Measurements from ENCODE around the gene WDR38.

WDR38 gene

DNA sequence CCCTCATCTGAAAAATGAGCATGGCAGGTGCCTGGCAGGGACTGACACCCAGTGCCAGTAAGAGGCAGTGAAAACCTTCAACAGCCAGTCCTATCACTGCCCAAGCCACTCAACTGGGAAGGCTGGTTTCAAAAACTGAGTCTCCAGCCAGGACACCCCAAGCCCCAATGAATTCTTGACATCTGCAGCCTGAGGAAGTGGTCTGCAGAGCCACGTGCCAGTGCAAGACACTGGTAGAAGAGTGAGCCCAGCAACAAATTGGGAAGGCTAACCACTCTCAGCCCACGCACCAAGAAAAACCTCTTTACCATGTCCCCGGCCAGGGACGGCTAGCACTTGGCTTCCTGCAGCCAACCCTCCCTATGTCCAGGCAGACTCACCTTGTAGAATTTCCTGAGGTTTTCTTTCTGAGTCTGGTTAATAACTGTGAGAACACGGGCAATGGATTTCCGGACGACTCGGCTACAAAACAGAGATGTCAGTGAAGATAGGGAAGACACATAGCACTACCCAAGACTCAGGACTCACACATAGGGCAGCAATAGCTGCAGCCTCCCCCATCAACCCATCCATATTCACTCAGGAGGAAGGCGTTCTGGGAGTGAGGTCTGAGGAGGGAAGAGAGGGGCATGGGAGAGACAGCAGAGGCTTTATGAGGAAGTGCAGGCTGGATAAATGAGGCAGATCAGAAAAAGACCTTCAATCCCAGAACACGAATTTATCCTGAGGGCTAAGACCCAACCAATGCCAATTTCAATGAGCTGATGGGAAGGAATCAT is 6.7 kb downstream of the WDR38 start:
- no peak for DNase-seq

DNA sequence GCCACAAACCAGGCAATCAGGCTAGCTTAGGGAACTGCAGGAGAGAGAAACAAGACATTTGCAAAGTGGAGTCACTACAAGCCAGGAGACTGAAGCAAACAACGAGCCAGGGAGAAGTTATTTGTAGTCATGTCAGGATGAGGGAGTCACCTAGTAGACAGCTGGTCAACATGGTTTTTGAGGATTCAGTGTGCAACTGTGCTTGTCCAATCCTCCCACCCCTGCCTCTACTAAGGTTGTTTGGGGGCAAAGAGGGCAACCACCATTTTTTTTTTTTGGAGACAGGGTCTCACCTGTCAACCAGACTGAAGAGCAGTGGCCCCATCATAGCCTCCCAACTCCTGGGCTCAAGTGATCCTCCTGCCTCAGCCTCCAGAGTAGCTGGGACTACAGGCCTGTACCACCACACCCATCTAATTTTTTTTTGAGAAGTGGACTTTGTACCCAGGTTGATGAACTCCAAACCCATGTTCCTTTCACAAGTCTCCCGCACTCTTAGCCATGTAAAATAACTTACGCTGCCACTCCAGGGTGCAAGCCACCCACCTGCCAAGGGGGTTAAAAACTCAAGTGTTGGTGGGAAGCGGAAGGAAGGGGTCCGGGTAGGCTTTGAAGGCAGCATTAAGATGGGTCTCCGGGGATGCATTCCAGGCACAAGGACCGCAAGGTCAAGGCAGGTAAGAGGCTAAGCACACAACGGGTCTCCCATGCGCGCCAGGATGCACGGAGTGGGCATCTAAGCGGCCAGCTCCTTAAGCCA is 7.5 kb downstream of the WDR38 start:
- no peak for DNase-seq

DNA sequence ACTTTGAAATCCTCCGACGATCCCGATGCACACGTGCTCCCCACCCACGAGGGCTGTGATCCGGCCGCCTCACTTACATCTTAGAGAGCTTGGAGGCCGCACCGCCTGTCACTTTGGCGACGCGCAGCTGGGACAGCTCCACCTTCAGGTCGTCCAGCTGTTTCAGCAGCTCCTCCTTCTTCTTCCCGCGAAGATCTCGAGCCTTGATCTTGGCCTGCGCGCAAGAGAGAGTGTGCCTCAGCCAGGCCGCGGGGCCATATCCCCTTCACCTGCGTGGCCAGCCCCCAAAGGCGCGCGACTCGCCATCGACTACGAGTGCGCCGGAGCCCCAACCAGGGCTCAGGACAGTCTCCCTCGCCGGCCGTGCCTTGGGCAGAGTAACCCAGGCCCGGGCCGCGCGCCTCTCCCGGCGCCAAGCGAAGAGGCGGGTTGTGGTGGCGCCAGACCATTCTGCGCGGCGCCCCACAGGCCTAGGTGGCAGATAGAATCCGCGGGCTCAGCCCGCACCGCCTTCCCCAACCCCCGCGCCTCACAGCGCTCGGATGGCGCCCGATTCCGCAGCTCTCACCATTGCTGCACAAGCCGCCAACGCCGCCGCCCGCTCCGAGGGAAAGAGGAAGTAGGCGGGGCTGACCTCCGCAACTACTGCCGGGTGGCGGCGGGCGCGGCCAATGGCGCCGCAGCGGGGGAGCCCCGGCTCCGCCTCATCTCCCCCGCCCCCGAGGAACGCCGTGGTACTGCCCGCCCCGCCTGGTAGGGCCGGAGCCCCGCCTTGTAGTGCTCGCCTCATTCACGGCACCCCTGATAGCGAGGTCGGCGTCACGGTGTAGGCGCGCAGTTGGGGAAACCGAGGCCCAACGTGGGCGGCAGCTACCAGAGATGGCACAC is 8.3 kb downstream of the WDR38 start, which contains the start of the genes ARPC5L and RPL35:
Gene ARPC5L (plus strand): TSS at position 789 of the 888 bp plus-strand sequence. CDS start 7,161 bp downstream, outside the sequence.
Gene RPL35 (minus strand): TSS at position 616 of the 888 bp plus-strand sequence. CDS start 45 bp downstream, at position 571.
- DNase-seq, result peak; percentile 85 to 91

DNA sequence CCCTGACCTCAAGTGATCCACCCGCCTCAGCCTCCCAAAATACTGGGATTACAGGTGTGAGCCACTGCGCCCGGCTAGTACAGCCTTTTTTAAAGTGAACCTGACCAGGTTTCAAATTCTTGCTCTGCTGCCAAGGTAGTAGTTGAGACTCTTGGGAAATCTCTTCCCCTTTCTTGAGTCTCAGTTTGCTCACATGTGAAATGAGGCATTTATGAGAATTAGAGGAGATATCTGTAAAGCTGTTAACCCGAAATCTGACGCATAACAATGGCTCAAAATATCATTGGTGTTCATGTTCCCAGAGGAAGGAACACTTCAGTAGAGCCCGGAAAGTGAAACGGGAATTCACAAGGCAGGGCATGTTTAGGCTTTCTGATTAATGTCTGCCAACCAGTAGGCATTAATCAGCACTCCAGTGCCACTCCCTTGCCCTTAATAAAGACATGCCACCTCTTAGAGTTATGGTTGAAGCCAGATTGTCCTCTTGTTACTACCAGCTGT is 10.2 kb downstream of the WDR38 start:
- no peak for DNase-seq

DNA sequence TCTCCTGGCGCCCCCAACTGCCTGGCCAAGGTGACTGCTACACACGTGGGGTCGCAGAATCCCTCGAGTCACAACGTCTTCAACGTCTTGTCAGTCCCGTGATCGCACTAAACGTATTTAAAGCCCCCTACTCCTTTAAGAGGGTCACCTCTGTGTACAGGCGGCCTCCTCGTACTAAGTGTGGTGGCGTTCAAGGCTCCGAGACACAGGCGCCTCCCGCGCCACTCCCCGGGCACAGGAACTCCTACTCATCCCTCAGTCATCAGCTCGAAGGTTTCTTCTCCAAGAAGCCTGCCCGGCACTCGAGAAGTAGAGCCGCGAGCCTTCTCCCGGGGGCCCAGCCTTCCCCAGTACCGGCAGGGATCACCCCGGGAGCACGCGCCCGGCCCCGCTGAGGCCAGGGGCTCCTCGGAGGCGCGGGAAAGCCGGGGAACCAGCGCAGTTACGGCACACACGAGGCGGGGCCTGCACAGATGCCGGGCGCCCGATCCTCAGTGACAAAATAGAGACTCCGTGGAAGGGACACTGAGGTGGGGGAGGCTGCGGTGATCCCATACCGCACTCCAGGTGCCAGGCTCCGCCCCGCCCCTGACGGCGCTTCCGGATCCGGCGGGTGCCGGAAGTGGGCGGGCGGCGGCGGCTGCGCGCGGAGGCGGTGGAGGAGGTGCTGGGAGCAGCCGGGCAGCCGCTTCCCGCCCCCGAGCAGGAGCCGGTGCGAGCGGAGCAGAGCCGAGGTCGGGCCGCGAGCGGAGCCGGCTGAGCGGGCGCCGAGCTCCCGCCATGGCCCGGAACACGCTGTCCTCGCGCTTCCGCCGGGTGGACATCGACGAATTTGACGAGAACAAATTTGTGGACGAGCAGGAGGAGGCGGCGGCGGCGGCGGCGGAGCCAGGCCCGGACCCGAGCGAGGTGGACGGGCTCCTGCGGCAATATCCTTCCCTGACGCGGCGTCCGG is 15.5 kb downstream of the WDR38 start:
- DNase-seq, result peak; percentile 76 to 86

DNA sequence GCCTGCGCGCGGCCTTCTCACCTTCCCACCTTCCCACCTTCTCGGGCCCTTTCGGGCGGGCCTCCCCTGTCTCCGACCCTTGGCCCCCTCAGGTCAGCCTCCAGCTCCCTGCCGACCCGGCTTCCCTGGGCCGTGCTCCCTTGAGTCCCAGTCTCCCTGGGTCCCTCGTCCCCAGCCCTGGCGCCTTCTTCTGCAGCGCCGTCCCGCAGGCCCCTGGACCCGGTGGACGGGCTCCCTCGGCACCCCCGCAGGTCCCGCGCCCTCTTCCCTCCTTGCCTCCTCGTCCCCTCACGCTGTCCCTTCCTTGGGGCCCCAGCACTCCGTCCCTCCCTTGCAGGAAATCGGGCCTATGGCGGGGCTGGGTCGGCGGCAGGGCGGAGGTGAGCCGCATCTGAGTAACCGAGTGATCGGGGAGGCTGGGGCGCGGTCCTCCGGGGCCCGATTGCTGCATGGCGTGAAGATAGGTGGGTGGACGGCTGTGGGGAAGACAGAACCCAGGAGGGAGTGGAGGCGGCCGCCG is 16.3 kb downstream of the WDR38 start:
- DNase-seq, result no peak

DNA sequence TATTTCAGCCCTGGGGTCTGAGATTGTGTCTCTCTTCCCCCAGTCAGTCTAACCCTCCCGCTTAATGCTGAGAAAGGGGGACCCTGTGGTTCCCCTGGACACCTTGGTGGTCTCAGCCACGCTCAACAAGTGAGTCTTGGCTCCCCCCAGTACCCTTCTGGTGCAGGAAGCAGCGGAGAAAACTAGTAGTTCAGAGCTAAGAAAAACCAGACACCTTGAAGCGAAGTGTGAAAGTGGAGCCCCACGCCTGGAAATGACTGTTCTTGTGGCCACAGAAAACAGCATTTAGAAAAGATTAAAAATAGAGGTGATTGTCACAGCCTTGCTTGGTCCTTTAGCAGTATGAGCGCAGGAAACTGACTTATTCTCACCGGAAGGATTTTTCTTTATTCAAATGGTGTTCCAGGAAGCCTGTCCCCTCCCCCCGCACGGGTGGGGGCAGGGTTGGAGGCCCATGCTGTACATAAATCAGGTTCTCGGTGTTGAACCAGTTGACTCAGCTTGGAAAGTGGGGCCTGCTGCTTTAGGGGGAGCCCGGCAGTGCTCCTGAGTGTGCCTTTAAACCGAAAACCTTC is 16.8 kb downstream of the WDR38 start:
- DNase-seq, result peak in 1 of 2 experiments; percentile 41

DNA sequence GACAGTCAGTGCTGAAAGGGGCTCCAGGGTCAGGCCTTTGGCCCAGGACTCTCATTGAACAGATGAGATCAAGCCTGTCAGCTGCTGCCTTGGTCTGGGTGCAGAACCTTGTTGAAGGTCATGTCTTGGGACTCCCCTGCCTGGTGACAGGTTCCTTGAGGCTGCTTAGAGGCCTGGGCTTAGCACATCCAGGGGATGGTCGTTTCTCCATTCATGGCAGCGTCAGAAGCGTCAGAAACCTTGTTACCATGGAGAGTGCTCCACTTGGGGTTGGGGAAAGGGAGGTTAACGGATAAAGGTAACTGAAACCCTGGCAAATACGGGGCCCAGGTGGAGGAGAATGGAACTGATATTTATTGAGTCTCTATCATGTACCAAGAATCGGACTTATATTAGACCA is 17.5 kb downstream of the WDR38 start:
- no peak for DNase-seq

DNA sequence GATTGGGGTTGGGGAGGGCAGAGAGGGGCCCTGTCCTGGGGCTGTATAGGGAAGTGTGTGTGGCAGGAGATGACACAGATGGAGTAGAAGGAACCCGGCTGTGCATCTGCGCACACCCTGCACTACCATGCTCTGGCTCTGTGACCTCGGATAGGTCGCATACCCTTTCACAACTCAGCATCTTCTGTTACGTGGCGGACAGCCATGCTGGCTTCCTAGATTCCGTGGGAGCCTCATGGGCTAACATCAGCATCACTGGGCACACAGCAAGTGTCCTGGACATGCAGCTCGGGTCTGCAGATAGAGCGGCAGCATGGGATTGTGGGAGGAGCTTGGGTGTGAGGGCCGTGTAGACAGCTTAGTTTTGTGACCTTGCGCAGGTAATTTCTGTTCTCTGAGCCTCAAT is 17.9 kb downstream of the WDR38 start:
- DNase-seq, result no peak

DNA sequence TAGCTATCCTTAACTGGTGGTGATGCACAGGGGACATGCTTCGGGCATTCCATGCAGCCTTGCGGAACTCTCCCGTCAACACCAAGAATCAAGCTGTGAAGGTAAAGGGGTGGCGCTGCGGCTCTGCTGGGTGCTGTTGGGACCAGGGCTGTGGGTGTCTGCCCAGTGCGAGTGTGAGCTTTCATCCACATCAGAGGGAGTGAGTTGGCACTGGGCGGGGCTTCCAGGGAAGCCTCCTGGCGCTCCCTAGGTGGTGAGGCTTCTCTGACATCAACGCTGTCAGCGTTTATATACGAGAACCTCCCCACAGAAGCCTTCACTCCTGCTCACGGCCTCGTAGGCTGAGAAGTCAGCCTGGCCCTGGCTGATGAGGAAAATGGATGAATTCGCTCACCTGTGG is 20.4 kb downstream of the WDR38 start:
- no peak for DNase-seq

DNA sequence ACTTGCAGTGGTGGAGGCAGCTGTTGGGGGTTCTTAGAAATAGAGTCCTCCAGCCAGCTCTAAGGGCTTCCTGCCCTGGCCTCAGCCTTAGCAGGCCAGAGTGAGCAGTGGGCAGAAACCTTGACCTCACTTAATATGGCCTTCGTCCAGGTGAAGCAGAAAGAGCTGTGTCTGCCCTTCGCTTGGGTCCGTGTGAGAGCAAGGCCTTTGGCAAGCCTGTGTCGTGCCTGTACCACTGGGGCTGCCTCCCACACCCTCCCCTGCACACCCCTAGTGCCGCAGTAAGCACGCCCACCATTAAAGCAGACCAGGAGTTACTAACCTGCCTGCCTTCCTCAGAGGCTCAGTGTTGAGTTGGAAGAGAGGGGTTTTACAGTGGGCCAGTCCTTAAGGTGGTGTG is 22.2 kb downstream of the WDR38 start:
- DNase-seq, result no peak

DNA sequence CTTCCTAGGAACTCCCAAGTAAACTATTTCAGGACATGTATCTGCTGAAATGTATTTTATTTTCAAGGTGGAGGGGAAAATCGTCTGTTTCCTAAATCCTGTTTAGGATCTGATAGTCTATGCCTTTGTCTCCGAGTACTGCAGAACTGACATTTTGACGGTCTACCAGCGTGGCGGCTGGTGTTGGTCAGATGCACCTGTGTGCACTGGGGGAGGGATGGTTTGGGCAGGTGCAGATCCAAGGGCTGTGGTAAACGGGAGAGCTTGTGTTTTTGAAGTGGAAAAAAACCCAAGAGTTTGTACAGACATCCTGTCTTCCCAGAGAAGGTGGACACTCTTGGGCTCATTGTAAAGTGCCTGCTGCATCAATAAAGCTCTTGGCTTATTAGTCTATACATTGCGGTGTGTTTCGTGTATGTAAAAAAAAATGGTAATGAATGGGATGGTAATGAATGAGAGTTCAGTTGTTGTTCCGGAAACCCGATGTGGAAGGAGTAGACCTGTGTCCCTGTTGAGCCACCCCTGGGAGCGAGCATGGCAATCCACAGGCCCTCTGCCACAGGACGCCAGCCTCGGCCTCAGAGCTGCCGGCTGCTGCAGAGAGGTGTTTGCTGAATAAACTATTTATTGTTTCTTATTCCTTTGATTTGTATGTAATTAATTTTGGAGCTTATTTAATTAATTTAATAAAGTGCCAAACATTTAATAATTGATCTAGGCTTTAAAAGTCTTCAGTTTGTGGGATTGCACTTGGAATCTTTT is 23.9 kb downstream of the WDR38 start:
- DNase-seq, result no peak

DNA sequence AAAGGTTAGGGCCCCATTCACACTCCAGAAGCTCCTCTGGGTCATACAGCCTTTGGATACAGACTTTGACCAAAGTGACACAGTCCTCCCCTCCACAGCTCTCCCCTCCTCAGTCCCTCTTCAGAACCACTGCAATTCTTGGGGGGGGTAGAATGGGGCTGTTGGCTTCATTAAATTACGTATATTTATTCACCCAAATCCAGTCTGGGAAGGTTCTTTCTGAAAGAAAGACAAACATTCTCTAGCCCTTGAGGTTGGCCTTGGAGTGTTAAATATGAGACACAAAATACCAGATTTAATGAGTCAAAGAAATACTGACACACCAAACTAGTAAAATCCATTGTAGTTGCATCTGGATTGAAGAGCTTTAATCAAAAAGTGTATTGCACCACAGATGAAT is 24.8 kb downstream of the WDR38 start:
- DNase-seq, result no peak

DNA sequence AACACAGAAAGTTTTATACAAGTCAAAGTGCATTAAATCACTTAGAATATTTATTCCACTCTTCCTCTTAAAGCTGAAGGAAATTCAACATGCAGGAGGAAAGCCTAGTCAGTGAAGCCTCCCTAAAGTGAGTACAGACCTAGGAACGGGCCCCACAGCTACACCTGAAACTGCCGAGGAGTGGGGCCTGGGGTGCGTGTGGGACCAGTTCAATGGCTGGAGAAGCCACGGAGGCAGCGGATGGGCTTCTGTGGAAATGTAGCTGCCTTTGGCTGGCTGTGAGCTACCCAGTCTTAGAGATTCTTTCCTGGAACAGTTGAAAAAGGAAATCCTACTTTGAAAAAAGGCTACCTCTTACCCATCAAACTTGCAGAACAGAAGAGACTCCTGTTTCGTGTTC is 25.3 kb downstream of the WDR38 start:
- DNase-seq, result no peak

DNA sequence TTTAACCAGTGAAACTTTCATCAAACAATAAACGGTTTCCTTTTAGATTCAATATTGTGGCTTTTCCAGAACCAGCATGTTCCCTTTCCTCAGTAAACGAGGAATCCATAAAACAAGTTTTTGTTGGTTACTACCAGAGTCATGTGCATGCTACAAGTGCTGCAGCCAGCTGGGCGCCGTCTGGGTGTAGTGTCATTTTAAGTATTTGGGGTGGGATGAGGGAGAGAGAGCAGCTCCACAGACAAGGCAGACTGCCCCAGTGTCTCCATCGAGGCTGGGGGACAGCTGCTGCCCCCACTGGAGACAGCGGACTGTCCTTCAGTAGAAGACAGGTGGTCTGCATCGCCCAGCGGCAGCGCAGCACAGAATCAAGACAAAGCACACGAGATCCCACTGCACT is 26.0 kb downstream of the WDR38 start:
- DNase-seq, result no peak

DNA sequence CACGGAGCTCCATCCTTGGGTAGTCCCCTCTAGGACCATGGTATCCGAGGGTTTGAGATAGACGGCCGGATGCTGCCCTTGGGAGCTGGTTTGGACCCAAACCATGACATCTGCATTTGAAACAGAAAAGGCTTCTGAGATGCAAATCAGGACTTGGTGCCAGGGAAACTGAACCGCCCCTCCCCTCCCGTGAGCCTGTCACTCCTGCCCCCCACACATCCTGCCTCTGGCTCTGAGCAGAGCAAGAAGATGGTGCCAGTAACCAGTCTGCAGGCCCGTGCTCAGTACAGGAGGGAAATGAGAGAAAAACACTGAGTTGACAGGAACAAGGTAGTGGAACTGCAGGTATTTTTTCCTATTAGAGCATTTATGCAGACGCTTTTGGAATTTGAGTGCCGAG is 27.2 kb downstream of the WDR38 start:
- DNase-seq, result no peak

DNA sequence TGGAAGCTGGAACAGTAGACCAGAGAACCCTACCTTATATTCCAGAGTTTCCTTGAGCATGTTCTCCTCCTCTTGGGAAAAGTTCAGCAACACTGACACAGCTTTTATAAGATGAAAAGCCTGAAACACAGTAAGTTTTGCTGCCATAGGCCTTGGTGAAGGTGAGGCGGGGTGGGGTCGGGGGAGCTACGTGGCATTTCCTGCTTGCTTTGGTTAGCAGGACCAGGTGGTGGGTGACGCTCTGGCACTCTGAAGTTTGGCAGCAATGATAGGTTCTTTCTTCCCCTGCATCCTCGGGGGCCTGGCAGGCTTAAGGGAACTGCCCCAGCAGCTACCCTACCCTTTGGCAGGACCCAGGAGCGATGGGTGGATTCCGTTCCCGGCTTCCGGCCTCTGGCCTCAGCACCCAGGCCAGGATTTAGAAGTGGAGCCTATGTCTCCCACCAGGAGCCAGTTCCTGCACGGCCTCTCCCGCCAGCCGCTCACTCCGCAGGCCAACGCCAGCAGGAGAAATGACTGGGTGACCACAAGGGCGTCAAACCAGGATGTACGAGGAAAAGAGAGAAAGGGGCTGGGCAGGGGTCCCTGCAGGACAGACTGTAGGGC is 28.0 kb downstream of the WDR38 start:
- DNase-seq, result no peak

DNA sequence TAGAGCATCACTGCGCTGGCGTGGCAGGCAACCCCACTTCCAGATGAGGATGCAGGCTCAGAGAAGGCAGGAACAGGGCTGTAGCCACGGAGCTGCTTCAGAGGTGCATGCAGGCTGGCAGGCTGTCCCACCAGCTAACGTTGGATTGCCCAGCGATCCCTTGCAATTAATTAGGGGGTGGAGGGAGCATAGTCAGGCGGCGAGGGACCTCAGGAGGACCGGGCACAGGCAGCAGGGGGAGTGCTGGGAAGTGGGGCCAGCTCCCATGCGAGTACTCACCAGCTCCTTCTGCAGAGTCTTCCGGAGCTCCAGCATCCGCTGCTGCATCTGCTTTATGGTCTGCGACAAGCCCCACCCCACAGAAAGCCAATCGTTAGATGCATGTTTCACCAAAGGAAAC is 29.0 kb downstream of the WDR38 start:
- no peak for DNase-seq

DNA sequence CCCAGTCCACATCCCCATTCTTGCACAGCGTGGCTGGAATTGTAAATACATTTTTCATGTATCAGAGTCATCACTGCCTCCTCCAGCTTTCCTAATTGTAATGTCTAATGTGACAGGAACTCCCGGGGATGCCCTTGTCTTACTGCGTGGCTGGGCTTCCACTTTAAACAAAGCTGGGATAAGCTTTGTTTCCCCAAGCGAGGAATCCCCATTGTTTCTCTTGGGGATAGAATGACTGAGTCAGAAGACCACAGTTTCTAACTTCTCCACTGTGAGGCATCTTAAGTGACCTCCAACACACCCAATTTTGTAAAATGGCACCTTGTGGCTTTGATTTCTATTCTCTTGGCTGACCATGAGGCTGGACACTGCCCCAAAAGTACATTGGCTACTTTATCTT is 31.1 kb downstream of the WDR38 start:
- no peak for DNase-seq

DNA sequence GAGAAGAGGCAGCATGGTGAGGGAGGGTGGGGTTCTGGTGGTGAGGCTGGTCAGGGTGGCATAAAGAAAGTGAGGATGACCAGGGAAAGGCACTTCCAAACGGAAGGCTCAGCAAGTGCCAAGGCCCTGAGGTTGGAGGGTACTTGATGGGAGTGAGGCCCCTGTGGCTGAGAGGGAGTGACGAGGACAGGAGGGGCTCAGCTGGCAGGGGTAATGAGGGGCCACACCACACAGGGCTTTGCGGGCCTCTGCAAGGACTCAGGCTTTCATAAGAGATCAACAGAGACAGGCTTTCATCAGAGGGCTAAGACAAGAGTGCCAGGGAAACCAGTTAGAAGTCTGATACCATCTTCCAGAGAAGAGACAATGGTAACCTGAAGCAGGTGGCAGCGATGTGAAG is 32.3 kb downstream of the WDR38 start:
- no peak for DNase-seq
